GM23338 (cell line): ENCODE results near the gene ITGB7.

ENCODE experiments used
- CREB1 ChIP-seq: fragments of 250-450 bp; sonication (Bioruptor Pico); IDR thresholded peaks from 2 replicates; pipeline ENCODE4 v1.5.0; 2020; ENCODE audit warnings: low read depth, mild to moderate bottlenecking, moderate library complexity
- EZH2 ChIP-seq: fragments of 200-600 bp; sonication (generic); IDR thresholded peaks from one replicate; pipeline ENCODE4 v1.8.0; 2017; ENCODE audit warnings: antibody characterized with exemption, mild to moderate bottlenecking, low read depth; ENCODE audit not compliant: unreplicated experiment
- EZH2phosphoT487 ChIP-seq: fragments of 200-600 bp; sonication (generic); IDR thresholded peaks from one replicate; pipeline ENCODE4 v1.8.1; 2018; ENCODE audit warnings: antibody characterized with exemption; ENCODE audit not compliant: unreplicated experiment
- POLR2AphosphoS5 ChIP-seq: IDR thresholded peaks from 2 replicates; pipeline ENCODE4 v1.6.1; 2016; ENCODE audit warnings: antibody characterized with exemption, low read depth
- ZNF114 ChIP-seq: fragments of 250-450 bp; sonication (Bioruptor Pico); IDR thresholded peaks from 2 replicates; pipeline ENCODE4 v1.5.0; 2020; ENCODE audit warnings: mild to moderate bottlenecking, moderate library complexity
- TF ChIP-seq, protein P1 (sequence below), 2 experiments: fragments of 200-600 bp in 1 of 2; sonication (generic) in 1 of 2; conservative IDR thresholded peaks; 2 replicates each; pipeline versions ENCODE4 v1.5.1 to v1.6.1; 2016 to 2017; ENCODE audit warnings: antibody characterized with exemption in 2 of 2, low read depth in 2 of 2, mild to moderate bottlenecking in 2 of 2, moderate library complexity in 1 of 2

GRCh38 chr12:53239643-53240258 lies 32.7 kb upstream of the ITGB7 start:
- TF ChIP-seq, protein P1, sequence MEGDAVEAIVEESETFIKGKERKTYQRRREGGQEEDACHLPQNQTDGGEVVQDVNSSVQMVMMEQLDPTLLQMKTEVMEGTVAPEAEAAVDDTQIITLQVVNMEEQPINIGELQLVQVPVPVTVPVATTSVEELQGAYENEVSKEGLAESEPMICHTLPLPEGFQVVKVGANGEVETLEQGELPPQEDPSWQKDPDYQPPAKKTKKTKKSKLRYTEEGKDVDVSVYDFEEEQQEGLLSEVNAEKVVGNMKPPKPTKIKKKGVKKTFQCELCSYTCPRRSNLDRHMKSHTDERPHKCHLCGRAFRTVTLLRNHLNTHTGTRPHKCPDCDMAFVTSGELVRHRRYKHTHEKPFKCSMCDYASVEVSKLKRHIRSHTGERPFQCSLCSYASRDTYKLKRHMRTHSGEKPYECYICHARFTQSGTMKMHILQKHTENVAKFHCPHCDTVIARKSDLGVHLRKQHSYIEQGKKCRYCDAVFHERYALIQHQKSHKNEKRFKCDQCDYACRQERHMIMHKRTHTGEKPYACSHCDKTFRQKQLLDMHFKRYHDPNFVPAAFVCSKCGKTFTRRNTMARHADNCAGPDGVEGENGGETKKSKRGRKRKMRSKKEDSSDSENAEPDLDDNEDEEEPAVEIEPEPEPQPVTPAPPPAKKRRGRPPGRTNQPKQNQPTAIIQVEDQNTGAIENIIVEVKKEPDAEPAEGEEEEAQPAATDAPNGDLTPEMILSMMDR (conservative IDR thresholded peaks at IDR 0.05; ENCODE audit: low read depth in 2 of 2), result no peak
- TF ChIP-seq ZNF114 (CRISPR knock-in tag) (no peak), POLR2AphosphoS5 (no peak), EZH2 (no peak), EZH2phosphoT487 (no peak), CREB1 (no peak)
